Epidermal melanocyte (primary cell): Measurements from ENCODE around the gene DLX3.

ENCODE experiments used
- DNase-seq: peaks from one replicate; pipeline ENCODE4 v3.0.0; 2011; ENCODE audit warnings: low spot score; ENCODE audit not compliant: insufficient read length

The DLX3 gene

GRCh38 chr17:49958723-49959122 lies 36.3 kb downstream of the DLX3 start:
- no peak for DNase-seq

GRCh38 chr17:49957350-49957749 lies 37.7 kb downstream of the DLX3 start:
- no peak for DNase-seq

GRCh38 chr17:49956780-49957179 lies 38.2 kb downstream of the DLX3 start:
- no peak for DNase-seq

GRCh38 chr17:49955157-49955556 lies 39.9 kb downstream of the DLX3 start:
- DNase-seq: no peak

GRCh38 chr17:49952912-49953497 lies 42.0 kb downstream of the DLX3 start:
- DNase-seq: no peak

GRCh38 chr17:49952209-49952911 lies 42.7 kb downstream of the DLX3 start:
- DNase-seq: peak; percentile 65

- DNase-seq: no peak
Measured at GRCh38 chr17:49951362-49952082, 43.5 kb downstream of the DLX3 start.

GRCh38 chr17:49949634-49950033 lies 45.4 kb downstream of the DLX3 start:
- DNase-seq: no peak

GRCh38 chr17:49946964-49947584 lies 48.0 kb downstream of the DLX3 start:
- no peak for DNase-seq

GRCh38 chr17:49946208-49946607 lies 48.8 kb downstream of the DLX3 start:
- DNase-seq: no peak

- no peak for DNase-seq
Measured at GRCh38 chr17:49944273-49944870, 50.7 kb downstream of the DLX3 start.

- no peak for DNase-seq
Measured at GRCh38 chr17:49942947-49943346, 52.1 kb downstream of the DLX3 start.

GRCh38 chr17:49941427-49941826 lies 53.6 kb downstream of the DLX3 start:
- no peak for DNase-seq
